SU-DHL-6 (cell line): Measurements from ENCODE around the gene STIP1.

Experiments
- H2AFZ ChIP-seq: fragments of 200-600 bp; sonication (generic); 2 replicates; pipeline ENCODE4 v1.6.1; 2014; ENCODE audit warnings: low read depth, mild to moderate bottlenecking, moderate library complexity, mixed read lengths, antibody characterized with exemption, low read length; ENCODE audit not compliant: severe bottlenecking
- H3F3A ChIP-seq: fragments of 200-600 bp; shearing (Covaris generic); 2 replicates; pipeline ENCODE4 v1.6.0; 2016; ENCODE audit warnings: antibody characterized with exemption, mild to moderate bottlenecking; ENCODE audit not compliant: insufficient read depth
- H3K27ac ChIP-seq: fragments of 200-600 bp; sonication (generic); 2 replicates; pipeline ENCODE4 v1.5.1; 2016; ENCODE audit warnings: low read depth, mild to moderate bottlenecking, low read length, moderate library complexity, mixed read lengths
- H3K27me3 ChIP-seq: fragments of 200-600 bp; sonication (generic), shearing (Covaris generic); 2 replicates; pipeline ENCODE4 v1.6.0; 2014; ENCODE audit warnings: mild to moderate bottlenecking, low read length
- H3K36me3 ChIP-seq: fragments of 200-600 bp; sonication (generic); 2 replicates; pipeline ENCODE4 v1.6.1; 2014; ENCODE audit warnings: mild to moderate bottlenecking, low read length, mixed read lengths
- H3K4me2 ChIP-seq: fragments of 300-600, 200-600 bp; shearing (Covaris generic), sonication (generic); 2 replicates; pipeline ENCODE4 v1.6.0; 2014; ENCODE audit warnings: low read length, low read depth, mild to moderate bottlenecking; ENCODE audit not compliant: poor library complexity, severe bottlenecking
- H3K4me3 ChIP-seq: fragments of 200-600 bp; sonication (generic); 2 replicates; pipeline ENCODE4 v1.5.1; 2014; ENCODE audit warnings: antibody characterized with exemption, low read length, mild to moderate bottlenecking, mixed read lengths; ENCODE audit not compliant: insufficient read depth, poor library complexity, severe bottlenecking
- H3K79me2 ChIP-seq: fragments of 200-600 bp; sonication (generic); 2 replicates; pipeline ENCODE4 v1.6.1; 2014; ENCODE audit warnings: mild to moderate bottlenecking, low read length, moderate library complexity; ENCODE audit not compliant: insufficient read depth
- H3K9ac ChIP-seq: fragments of 200-600 bp; sonication (generic); 2 replicates; pipeline ENCODE4 v1.7.0; 2014; ENCODE audit warnings: mild to moderate bottlenecking, low read length
- H3K9me2 ChIP-seq: fragments of 200-600 bp; sonication (generic); replicated peaks from 2 replicates; pipeline ENCODE4 v1.6.1; 2014; ENCODE audit warnings: low read length; ENCODE audit not compliant: insufficient read depth
- H3K9me3 ChIP-seq: fragments of 200-600 bp; sonication (generic); 2 replicates; pipeline ENCODE4 v1.6.1; 2014; ENCODE audit warnings: low read length, mixed read lengths; ENCODE audit not compliant: insufficient read depth
- H4K20me1 ChIP-seq: fragments of 200-600 bp; sonication (generic); 2 replicates; pipeline ENCODE4 v1.6.1; 2014; ENCODE audit warnings: low read depth, mild to moderate bottlenecking, antibody characterized with exemption, low read length, moderate library complexity, mixed read lengths
- EZH2phosphoT487 ChIP-seq: fragments of 200-600 bp; sonication (generic), shearing (Covaris generic); conservative IDR thresholded peaks from 2 replicates; pipeline ENCODE4 v1.6.1; 2018; ENCODE audit warnings: mild to moderate bottlenecking, antibody characterized with exemption, low read length, moderate library complexity, mixed read lengths
- TF ChIP-seq, protein P1 (sequence below): fragments of 200-600 bp; sonication (generic); IDR thresholded peaks from one replicate; pipeline ENCODE4 v1.5.1; 2017; ENCODE audit warnings: antibody characterized with exemption, mild to moderate bottlenecking, low read length, moderate library complexity; ENCODE audit not compliant: insufficient read depth, poor library complexity, severe bottlenecking

The STIP1 gene

DNA sequence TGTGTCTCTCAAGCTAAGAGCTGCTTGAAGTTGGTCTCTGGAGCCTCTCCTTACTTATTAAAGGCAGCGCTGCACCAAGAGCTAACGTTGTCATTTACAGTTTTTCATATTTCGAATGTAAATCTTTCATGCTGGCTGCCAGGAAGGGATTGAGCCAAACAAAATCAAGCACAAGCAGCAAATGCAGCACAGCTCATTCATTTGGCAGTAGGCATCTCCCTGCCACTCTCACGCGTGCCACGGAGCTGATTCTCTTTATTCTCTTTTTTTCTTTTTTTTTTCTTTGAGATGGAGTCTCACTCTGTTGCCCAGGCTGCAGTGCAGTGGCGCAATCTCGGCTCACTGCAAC is 47.0 kb downstream of the STIP1 start:
- H2AFZ ChIP-seq, result no peak overlapping the region
- H3K79me2 ChIP-seq, result peaks cover 7% of the 10 kb centered on the region; the same call in 1 of the 2 replicates
- H4K20me1 ChIP-seq, result no peaks in the 10 kb centered on the region
- no peak overlapping the region for H3K9ac ChIP-seq
- peaks cover 28% of the 10 kb centered on the region for H3F3A ChIP-seq
- H3K4me3 ChIP-seq, result no peak overlapping the region
- no peak overlapping the region for H3K27ac ChIP-seq
- TF ChIP-seq, protein P1, sequence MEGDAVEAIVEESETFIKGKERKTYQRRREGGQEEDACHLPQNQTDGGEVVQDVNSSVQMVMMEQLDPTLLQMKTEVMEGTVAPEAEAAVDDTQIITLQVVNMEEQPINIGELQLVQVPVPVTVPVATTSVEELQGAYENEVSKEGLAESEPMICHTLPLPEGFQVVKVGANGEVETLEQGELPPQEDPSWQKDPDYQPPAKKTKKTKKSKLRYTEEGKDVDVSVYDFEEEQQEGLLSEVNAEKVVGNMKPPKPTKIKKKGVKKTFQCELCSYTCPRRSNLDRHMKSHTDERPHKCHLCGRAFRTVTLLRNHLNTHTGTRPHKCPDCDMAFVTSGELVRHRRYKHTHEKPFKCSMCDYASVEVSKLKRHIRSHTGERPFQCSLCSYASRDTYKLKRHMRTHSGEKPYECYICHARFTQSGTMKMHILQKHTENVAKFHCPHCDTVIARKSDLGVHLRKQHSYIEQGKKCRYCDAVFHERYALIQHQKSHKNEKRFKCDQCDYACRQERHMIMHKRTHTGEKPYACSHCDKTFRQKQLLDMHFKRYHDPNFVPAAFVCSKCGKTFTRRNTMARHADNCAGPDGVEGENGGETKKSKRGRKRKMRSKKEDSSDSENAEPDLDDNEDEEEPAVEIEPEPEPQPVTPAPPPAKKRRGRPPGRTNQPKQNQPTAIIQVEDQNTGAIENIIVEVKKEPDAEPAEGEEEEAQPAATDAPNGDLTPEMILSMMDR, result no peak
- no peak for TF ChIP-seq EZH2phosphoT487
- H3K9me2 ChIP-seq, result no peaks in the 10 kb centered on the region
- no peaks in the 10 kb centered on the region for H3K27me3 ChIP-seq
- H3K4me2 ChIP-seq, result no peak overlapping the region
- no peaks in the 10 kb centered on the region for H3K9me3 ChIP-seq
- no peaks in the 10 kb centered on the region for H3K36me3 ChIP-seq

DNA sequence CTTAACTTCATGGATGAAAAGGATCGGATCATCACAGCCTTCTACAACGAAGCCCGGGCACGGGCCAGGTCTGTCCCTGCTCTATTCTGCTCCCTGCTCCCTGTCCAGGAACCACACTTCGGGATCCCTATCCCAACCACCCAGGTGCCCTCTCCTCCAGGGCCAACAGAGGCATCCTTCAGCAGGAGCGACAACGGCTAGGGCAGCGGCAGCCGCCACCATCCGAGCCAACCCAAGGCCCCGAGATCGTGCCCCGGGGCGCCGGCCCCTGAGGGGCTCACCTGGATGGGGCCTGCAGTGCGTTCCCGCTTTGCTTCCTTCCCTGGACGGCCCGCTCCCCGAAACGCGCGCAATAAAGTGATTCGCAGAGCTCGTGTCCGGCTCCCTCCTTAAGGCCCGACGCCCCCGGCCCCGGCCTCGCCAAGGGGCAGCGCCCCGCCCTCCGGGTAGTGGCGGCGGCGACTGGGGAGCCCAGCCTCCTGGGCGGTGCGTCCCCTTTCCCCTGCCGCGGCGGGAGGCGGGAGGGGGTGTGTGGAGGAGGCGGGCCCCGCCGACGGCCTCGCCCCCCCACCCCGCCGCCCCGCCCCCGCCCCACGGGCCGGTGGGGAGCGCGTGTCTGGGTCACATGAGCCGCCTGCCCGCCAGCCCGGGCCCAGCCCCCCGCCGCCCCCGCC is 48.1 kb downstream of the STIP1 start, which contains the start of gene VEGFB:
Gene VEGFB, plus strand, starts transcription at position 672 of the 674 bp plus-strand sequence. CDS start 250 bp downstream, outside the sequence.
- H3K9me2 ChIP-seq, result no peaks in the 10 kb centered on the region
- no peaks in the 10 kb centered on the region for H3K27me3 ChIP-seq
- TF ChIP-seq, protein P1, result no peak
- no peak for TF ChIP-seq EZH2phosphoT487
- peak within 1 kb of the TSS; percentile 72 for H3K4me3 ChIP-seq
- peaks cover 7% of the 10 kb centered on the region; the same call in 1 of the 2 replicates for H3K79me2 ChIP-seq
- no peaks in the 10 kb centered on the region for H3K9me3 ChIP-seq
- peak within 1 kb of the TSS; percentile 81 for H3K4me2 ChIP-seq
- H4K20me1 ChIP-seq, result no peaks in the 10 kb centered on the region
- H2AFZ ChIP-seq, result no peak within 1 kb of the TSS
- H3K27ac ChIP-seq, result peak within 1 kb of the TSS; percentile 62
- no peaks in the 10 kb centered on the region for H3K36me3 ChIP-seq
- peak within 1 kb of the TSS; percentile 73 for H3K9ac ChIP-seq
- H3F3A ChIP-seq, result peaks cover 34% of the 10 kb centered on the region

DNA sequence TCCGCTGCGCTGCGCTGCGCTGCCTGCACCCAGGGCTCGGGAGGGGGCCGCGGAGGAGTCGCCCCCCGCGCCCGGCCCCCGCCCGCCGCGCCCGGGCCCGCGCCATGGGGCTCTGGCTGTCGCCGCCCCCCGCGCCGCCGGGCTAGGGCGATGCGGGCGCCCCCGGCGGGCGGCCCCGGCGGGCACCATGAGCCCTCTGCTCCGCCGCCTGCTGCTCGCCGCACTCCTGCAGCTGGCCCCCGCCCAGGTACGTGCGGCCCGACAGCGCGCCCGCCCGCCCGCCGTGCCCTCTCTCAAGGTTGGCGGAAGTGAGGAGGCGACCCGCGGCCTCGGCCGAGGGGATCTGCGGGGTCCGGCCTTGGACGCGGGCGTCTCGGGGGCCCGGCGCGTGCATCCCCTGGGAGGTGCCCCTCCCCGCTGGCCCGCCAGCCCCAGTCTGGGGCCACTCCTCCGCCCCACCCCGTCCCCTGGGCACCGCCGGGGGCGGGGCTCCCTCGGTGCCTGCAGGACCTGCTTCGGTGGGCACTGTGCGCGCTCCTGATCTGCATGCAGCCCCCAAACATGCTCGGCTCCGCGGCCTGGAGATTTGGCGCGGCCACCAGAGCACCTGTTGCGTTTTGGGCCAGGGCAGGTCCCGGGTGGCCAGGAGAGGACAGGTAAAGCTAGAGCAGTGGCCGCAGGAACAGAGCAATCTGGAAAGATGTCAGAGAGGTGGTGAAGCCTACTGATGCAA is 48.8 kb downstream of the STIP1 start:
- H3K9ac ChIP-seq, result peak overlapping the region; percentile 73

More for the DNA sequence above, 48.8 kb downstream of the STIP1 start:
- Histone ChIP-seq H3K9me2 (no peaks in the 10 kb centered on the region), H3K9me3 (no peaks in the 10 kb centered on the region), H3K27ac (peak overlapping the region; percentile 62), H3K27me3 (no peaks in the 10 kb centered on the region), H4K20me1 (no peaks in the 10 kb centered on the region), H3K36me3 (no peaks in the 10 kb centered on the region), H3F3A (peaks cover 31% of the 10 kb centered on the region), H3K4me3 (peak overlapping the region; percentile 72), H3K4me2 (peak overlapping the region; percentile 81), H2AFZ (no peak overlapping the region), H3K79me2 (peaks cover 7% of the 10 kb centered on the region; the same call in 1 of the 2 replicates)
- TF ChIP-seq, protein P1, result no peak
- TF ChIP-seq EZH2phosphoT487, result no peak
